OCI-LY7 (cell line): ENCODE results near the gene TEKT4. TPM values are rescaled to one million over a fixed set of nuclear protein-coding genes. Genes with fewer than 3 reads are reported as not detected.
"Not testable (repeated sequence)": the region's sequence is repeated elsewhere in the genome, so short reads cannot be mapped to it uniquely, and the experiment has no call there.

Experiments
- BruUV-seq: library from RNA; stranded (reverse); fragments of 400-500 nt; replicated peaks from 2 replicates; lab custom pipeline; 2021; lab: Mats Ljungman, UMichigan
- CTCF ChIA-PET: fragments of 300-600 bp; sonication (Branson Sonifier 250); formaldehyde crosslinking; loops from one replicate; lab custom pipeline; 2022; ENCODE audit warnings: antibody characterized with exemption; ENCODE audit not compliant: unreplicated experiment; lab: Charles Lee
- POLR2A ChIA-PET: fragments of 300-600 bp; sonication (Branson Sonifier 250); formaldehyde crosslinking; loops from one replicate; lab custom pipeline; 2022; ENCODE audit warnings: antibody characterized with exemption; lab: Charles Lee
- DNase-seq: peaks from one replicate; pipeline ENCODE4 v3.0.0-alpha.2; 2015; ENCODE audit warnings: low spot score
- H2AFZ ChIP-seq: fragments of 200-600 bp; sonication (generic), shearing (Covaris generic); 2 replicates; pipeline ENCODE4 v1.6.1; 2014; ENCODE audit warnings: mild to moderate bottlenecking, antibody characterized with exemption, low read length, moderate library complexity
- H3K27ac ChIP-seq: fragments of 200-600 bp; sonication (generic); 2 replicates; pipeline ENCODE4 v1.5.1; 2014; ENCODE audit warnings: mixed run types, low read depth, mild to moderate bottlenecking, moderate library complexity, low read length, inconsistent platforms; ENCODE audit not compliant: poor library complexity, severe bottlenecking
- H3K36me3 ChIP-seq: fragments of 200-600 bp; sonication (generic); 2 replicates; pipeline ENCODE4 v1.6.1; 2014; ENCODE audit warnings: mild to moderate bottlenecking, antibody characterized with exemption, low read length, moderate library complexity, mixed read lengths; ENCODE audit not compliant: insufficient read depth
- H3K4me1 ChIP-seq: fragments of 200-600 bp; sonication (generic); 2 replicates; pipeline ENCODE4 v1.5.1; 2014; ENCODE audit warnings: mild to moderate bottlenecking, low read length; ENCODE audit not compliant: insufficient read depth, poor library complexity, severe bottlenecking
- H3K4me2 ChIP-seq: fragments of 200-600 bp; sonication (generic); 2 replicates; pipeline ENCODE4 v1.6.1; 2014; ENCODE audit warnings: mild to moderate bottlenecking, low read length
- H3K4me3 ChIP-seq: fragments of 200-600 bp; sonication (generic); 2 replicates; pipeline ENCODE4 v1.5.1; 2014; ENCODE audit warnings: mild to moderate bottlenecking, low read depth, low read length; ENCODE audit not compliant: poor library complexity, severe bottlenecking
- H3K79me2 ChIP-seq: fragments of 200-600 bp; sonication (generic); 2 replicates; pipeline ENCODE4 v1.6.1; 2016; ENCODE audit warnings: low read depth, mild to moderate bottlenecking, low read length, moderate library complexity, mixed read lengths; ENCODE audit not compliant: insufficient read depth
- H3K9me2 ChIP-seq: fragments of 200-600 bp; sonication (generic); 2 replicates; pipeline ENCODE4 v1.6.1; 2016; ENCODE audit warnings: mild to moderate bottlenecking, low read length, mixed read lengths; ENCODE audit not compliant: insufficient read depth
- H3K9me3 ChIP-seq: fragments of 200-600 bp; sonication (generic); 2 replicates; pipeline ENCODE4 v1.6.1; 2014; ENCODE audit warnings: mild to moderate bottlenecking, mixed run types, low read length, mixed read lengths
- H4K20me1 ChIP-seq: fragments of 200-600 bp; sonication (generic); 2 replicates; pipeline ENCODE4 v1.6.1; 2014; ENCODE audit warnings: mild to moderate bottlenecking, antibody characterized with exemption, low read length, moderate library complexity, mixed read lengths; ENCODE audit not compliant: insufficient read depth
- EZH2phosphoT487 ChIP-seq: fragments of 200-600 bp; sonication (generic); IDR thresholded peaks from 2 replicates; pipeline ENCODE4 v1.6.1; 2018; ENCODE audit warnings: low read depth, borderline replicate concordance, mild to moderate bottlenecking, mixed run types, antibody characterized with exemption, low read length, moderate library complexity, mixed read lengths
- intact Hi-C: fragments of 100-400 bp; cut with micrococcal nuclease; formaldehyde crosslinking; loops from one replicate; pipeline ENCODE4 v1.10.0; 2022; ENCODE audit not compliant: unreplicated experiment
- total RNA-seq, 2 experiments: library from RNA; depleted of rRNA in 1 of 2; stranded (reverse); fragments of >200 nt in 1 of 2; shearing (Covaris generic) in 1 of 2; gene quantifications; 2 replicates each; pipeline ENCODE4 v1.2.3, GENCODE V29; 2014 to 2022
- TF ChIP-seq, protein P1 (sequence below): fragments of 200-600 bp; sonication (generic); conservative IDR thresholded peaks from 2 replicates; pipeline ENCODE4 v1.5.1; 2014; ENCODE audit warnings: mild to moderate bottlenecking, antibody characterized with exemption, low read length, moderate library complexity, mixed read lengths

Gene TEKT4
- total RNA-seq, 2 experiments from 2014 or later: not detected

DNA sequence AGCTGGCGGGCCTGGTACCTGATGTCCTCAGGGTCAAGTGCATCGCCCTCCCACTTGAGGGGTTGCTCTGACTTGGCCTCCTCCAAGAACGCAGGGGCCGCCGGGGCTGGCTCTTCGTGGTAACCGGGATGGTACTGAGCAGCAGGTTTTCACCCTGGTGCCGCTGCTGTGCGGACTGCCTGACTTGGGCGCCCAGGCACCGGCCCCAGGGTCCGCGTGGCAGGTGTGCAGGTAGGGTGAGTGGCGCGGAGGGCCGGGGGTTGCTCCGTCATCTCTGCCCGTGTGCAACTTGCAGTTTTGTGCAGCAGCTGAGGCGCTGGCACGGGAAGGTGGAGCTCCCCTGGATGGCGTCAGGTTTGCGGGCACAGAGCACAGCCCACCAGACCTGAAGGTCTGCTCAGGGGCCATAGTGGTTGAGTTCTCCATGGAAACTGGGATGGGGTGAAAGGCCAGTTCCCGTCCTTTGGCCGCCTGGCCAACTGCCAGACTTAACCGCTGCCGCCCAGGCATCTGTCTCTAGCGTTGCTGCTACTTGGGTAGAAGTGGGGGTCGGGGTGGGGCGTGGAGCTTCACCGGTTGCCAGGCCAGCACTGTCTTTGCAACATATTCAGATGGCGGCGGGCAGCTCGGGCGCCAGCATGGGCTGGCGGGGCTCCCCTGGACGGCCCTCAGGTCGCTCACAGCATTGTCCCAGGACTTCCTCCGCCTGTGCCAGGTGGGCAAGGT, 12.9 kb upstream of the TEKT4 start:
- H3K4me1 ChIP-seq, H3K9me3 ChIP-seq, POLR2A ChIA-PET, H2AFZ ChIP-seq, DNase-seq, H3K27ac ChIP-seq, H3K79me2 ChIP-seq, H3K4me3 ChIP-seq, BruUV-seq, intact Hi-C loops, H3K4me2 ChIP-seq, H4K20me1 ChIP-seq, H3K9me2 ChIP-seq, CTCF ChIA-PET, H3K36me3 ChIP-seq: not testable (repeated sequence)

DNA sequence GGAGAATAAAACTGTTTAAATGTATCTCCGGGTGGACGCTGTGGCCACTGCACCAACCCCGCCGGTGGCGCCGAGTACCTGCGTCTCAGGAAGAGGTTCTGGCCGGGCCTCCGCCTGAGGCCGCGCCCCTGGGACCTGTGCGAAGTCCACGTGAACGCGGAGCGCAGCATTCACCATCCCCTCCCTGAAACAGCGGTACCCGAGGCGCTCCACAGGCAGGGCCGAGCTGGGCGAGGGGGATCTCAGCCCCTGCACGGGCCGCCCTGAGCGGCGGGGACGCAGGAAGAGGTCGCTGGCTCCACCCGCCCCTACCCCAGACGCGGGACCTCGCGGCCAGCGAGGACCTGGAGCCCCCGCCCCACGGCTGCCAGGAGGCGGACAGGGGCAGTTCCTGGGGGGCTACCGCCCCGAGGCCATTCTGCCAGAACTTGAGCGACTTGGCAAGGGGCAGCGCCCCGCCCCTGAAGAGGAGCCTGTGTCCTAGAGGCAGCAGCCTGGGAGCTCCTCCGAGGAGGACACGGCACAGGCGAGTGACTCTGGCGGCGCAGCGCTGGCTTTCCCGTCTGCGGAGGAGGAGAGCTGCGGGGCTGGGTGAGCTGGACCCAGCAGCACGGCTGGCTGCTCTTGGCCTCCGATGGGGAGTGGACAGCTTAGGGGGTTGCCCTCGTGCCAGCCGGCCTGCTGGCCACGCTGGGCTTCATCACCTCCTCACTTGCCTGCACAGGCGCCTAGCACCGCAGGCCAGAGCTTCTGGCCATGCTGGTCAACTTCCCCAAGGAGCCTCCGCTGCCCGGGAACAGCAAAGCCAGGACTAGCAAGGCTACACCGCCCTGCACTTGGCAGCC, 9.7 kb upstream of the TEKT4 start:
- Histone ChIP-seq H3K27ac (no peak overlapping the region), H3K79me2 (no peaks in the 10 kb centered on the region), H3K4me3 (no peak overlapping the region), H2AFZ (no peak overlapping the region), H3K4me2 (no peak overlapping the region), H3K9me3 (no peaks in the 10 kb centered on the region), H3K9me2 (no peaks in the 10 kb centered on the region), H4K20me1 (no peaks in the 10 kb centered on the region), H3K36me3 (no peaks in the 10 kb centered on the region), H3K4me1 (no peaks in the 10 kb centered on the region)
- DNase-seq: no peak
- no peak for TF ChIP-seq EZH2phosphoT487
- POLR2A ChIA-PET: no interaction called here
- CTCF ChIA-PET: no interaction called here
- no TSS peak for BruUV-seq
- intact Hi-C loops: no loop called here

DNA sequence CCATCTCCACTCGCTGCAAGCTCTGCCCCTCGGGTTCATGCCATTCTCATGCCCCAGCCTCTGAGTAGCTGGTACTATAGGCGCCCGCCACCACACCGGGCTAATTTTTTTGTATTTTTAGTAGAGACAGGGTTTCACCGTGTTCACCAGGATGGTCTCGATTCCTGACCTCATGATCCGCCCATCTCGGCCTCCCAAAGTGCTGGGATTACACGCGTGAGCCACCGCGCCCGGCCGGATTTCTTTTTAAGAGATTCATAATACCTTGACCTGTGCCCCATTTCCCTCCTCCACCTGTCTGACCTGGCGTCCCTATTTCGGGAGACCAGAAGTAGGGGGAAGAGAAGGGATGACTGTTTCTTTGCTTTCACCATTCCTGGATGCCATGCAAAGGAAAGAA, 8.3 kb upstream of the TEKT4 start:
- BruUV-seq, CTCF ChIA-PET: not testable (repeated sequence)

DNA sequence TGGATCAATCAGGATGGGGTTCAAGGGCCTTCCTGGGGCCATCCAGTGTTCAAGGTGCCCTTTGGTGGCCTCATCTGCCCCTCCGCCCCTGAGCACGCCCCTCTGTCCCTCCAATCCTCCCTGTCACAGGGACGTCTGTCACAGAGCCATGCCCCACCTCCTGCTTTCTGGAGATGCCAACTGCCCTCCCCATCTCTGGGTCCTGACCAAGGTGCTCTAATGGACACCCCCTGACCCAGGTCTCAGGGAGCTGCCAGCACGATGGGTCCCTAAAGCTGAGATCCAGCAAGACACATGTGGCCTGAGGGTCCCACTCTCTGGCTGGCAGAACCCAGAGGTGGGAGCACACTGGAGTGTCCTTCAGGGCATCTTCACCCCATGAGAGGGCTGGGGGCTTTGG, 2.1 kb upstream of the TEKT4 start:
- Histone ChIP-seq H3K27ac (no peak overlapping the region), H2AFZ (no peak overlapping the region), H4K20me1 (no peaks in the 10 kb centered on the region), H3K4me1 (no peaks in the 10 kb centered on the region), H3K4me2 (no peak overlapping the region), H3K79me2 (no peaks in the 10 kb centered on the region), H3K9me2 (no peaks in the 10 kb centered on the region), H3K4me3 (no peak overlapping the region), H3K9me3 (no peaks in the 10 kb centered on the region), H3K36me3 (no peaks in the 10 kb centered on the region)
- CTCF ChIA-PET: no interaction called here
- no TSS peak for BruUV-seq
- no peak for DNase-seq
- intact Hi-C loops: no loop called here
- no peak for TF ChIP-seq EZH2phosphoT487
- TF ChIP-seq, protein P1, sequence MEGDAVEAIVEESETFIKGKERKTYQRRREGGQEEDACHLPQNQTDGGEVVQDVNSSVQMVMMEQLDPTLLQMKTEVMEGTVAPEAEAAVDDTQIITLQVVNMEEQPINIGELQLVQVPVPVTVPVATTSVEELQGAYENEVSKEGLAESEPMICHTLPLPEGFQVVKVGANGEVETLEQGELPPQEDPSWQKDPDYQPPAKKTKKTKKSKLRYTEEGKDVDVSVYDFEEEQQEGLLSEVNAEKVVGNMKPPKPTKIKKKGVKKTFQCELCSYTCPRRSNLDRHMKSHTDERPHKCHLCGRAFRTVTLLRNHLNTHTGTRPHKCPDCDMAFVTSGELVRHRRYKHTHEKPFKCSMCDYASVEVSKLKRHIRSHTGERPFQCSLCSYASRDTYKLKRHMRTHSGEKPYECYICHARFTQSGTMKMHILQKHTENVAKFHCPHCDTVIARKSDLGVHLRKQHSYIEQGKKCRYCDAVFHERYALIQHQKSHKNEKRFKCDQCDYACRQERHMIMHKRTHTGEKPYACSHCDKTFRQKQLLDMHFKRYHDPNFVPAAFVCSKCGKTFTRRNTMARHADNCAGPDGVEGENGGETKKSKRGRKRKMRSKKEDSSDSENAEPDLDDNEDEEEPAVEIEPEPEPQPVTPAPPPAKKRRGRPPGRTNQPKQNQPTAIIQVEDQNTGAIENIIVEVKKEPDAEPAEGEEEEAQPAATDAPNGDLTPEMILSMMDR: no peak
- POLR2A ChIA-PET: no interaction called here

More for the DNA sequence above, 8.3 kb upstream of the TEKT4 start:
- POLR2A ChIA-PET, H3K4me3 ChIP-seq, intact Hi-C loops, H3K36me3 ChIP-seq, H3K4me1 ChIP-seq, H3K9me3 ChIP-seq, H3K27ac ChIP-seq, DNase-seq, H4K20me1 ChIP-seq, H3K79me2 ChIP-seq, H2AFZ ChIP-seq, H3K4me2 ChIP-seq, H3K9me2 ChIP-seq: not testable (repeated sequence)
